ENCODE measurements around the gene CDC42. TPM values are rescaled to one million over a fixed set of nuclear protein-coding genes. Genes with fewer than 3 reads are reported as not detected.

Gene CDC42
- total and polyA plus RNA-seq, 2 experiments from 2014 or later: 69.7 to 358 TPM

GRCh38 chr1:22051607-22052114, 848 bp upstream of the CDC42 start:
- Histone ChIP-seq H3K79me2 (peaks cover 37% of the 10 kb centered on the region), H3K27me3 (no peaks in the 10 kb centered on the region), H2AFZ (peak overlapping the region; percentile 96), H3K4me2 (peak overlapping the region; percentile 75), H4K20me1 (ENCODE audit: insufficient read depth, poor library complexity, severe bottlenecking) (peaks cover 33% of the 10 kb centered on the region), H3K9me3 (ENCODE audit: low read depth) (no peaks in the 10 kb centered on the region), H3K9me2 (replicated peaks; ENCODE audit: insufficient read depth) (no peaks in the 10 kb centered on the region), H3K4me3 (no peak overlapping the region), H3K36me3 (replicated peaks; ENCODE audit: insufficient read depth, low read depth) (no peaks in the 10 kb centered on the region), H3K4me1 (ENCODE audit: insufficient read depth) (peaks cover 19% of the 10 kb centered on the region), H3K27ac (peak overlapping the region; percentile 66)
- WGBS (ENCODE audit: low lambda C conversion rate, missing lambda C conversion rate): 91% methylated on average over 13 of the region's 13 CpGs
- DNase-seq (ENCODE audit: low spot score): no peak
- TF ChIP-seq EZH2 (IDR thresholded peaks at IDR 0.05; ENCODE audit: borderline replicate concordance) (no peak), CTCF (IDR thresholded peaks at IDR 0.05; ENCODE audit: poor library complexity) (no peak), EZH2phosphoT487 (IDR thresholded peaks at IDR 0.05; ENCODE audit: low read depth, severe bottlenecking, unreplicated experiment) (no peak)

- H3K36me3 ChIP-seq (replicated peaks; ENCODE audit: insufficient read depth, low read depth): no peaks in the 10 kb centered on the region
- no peaks in the 10 kb centered on the region for H3K9me2 ChIP-seq (replicated peaks; ENCODE audit: insufficient read depth)
- under 1% methylated on average over 26 of the region's 70 CpGs for WGBS (ENCODE audit: low lambda C conversion rate, missing lambda C conversion rate)
- peaks cover 25% of the 10 kb centered on the region for H3K4me1 ChIP-seq (ENCODE audit: insufficient read depth)
- peaks cover 53% of the 10 kb centered on the region for H3K79me2 ChIP-seq
- peak overlapping the region; percentile 100 for H3K27ac ChIP-seq
- H3K4me3 ChIP-seq: peak overlapping the region; percentile 45
- peaks cover 48% of the 10 kb centered on the region for H4K20me1 ChIP-seq (ENCODE audit: insufficient read depth, poor library complexity, severe bottlenecking)
- no peaks in the 10 kb centered on the region for H3K9me3 ChIP-seq (ENCODE audit: low read depth)
- H3K4me2 ChIP-seq: peak overlapping the region; percentile 80
- no peaks in the 10 kb centered on the region for H3K27me3 ChIP-seq
- H2AFZ ChIP-seq: no peak overlapping the region
- peak; percentile 87 for DNase-seq (ENCODE audit: low spot score)
- TF ChIP-seq CTCF (IDR thresholded peaks at IDR 0.05; ENCODE audit: poor library complexity) (no peak), EZH2phosphoT487 (IDR thresholded peaks at IDR 0.05; ENCODE audit: low read depth, severe bottlenecking, unreplicated experiment) (no peak), EZH2 (IDR thresholded peaks at IDR 0.05; ENCODE audit: borderline replicate concordance) (no peak)
Observed at GRCh38 chr1:22053017-22053860, 730 bp downstream of the CDC42 start.

GRCh38 chr1:22053861-22054770, 1.6 kb downstream of the CDC42 start:
- Histone ChIP-seq H2AFZ (no peak overlapping the region), H3K9me3 (ENCODE audit: low read depth) (no peaks in the 10 kb centered on the region), H3K4me1 (ENCODE audit: insufficient read depth) (peaks cover 25% of the 10 kb centered on the region), H3K27ac (peak overlapping the region; percentile 100), H3K79me2 (peaks cover 62% of the 10 kb centered on the region), H4K20me1 (ENCODE audit: insufficient read depth, poor library complexity, severe bottlenecking) (peaks cover 57% of the 10 kb centered on the region), H3K27me3 (no peaks in the 10 kb centered on the region), H3K4me2 (peak overlapping the region; percentile 80), H3K36me3 (replicated peaks; ENCODE audit: insufficient read depth, low read depth) (no peaks in the 10 kb centered on the region), H3K4me3 (peak overlapping the region; percentile 45), H3K9me2 (replicated peaks; ENCODE audit: insufficient read depth) (no peaks in the 10 kb centered on the region)
- WGBS (ENCODE audit: low lambda C conversion rate, missing lambda C conversion rate): 59% methylated on average over 19 of the region's 19 CpGs
- DNase-seq (ENCODE audit: low spot score): no peak
- TF ChIP-seq EZH2phosphoT487 (IDR thresholded peaks at IDR 0.05; ENCODE audit: low read depth, severe bottlenecking, unreplicated experiment) (no peak), EZH2 (IDR thresholded peaks at IDR 0.05; ENCODE audit: borderline replicate concordance) (no peak), CTCF (IDR thresholded peaks at IDR 0.05; ENCODE audit: poor library complexity) (no peak)

All from hepatocyte (in vitro differentiated cells).